Measurements from ENCODE around the gene ELF1.

ELF1 gene

GRCh38 chr13:41005704-41006103 is 13.4 kb downstream of the ELF1 start:
- DNase-seq, result no peak

GRCh38 chr13:41004875-41005693 is 14.0 kb downstream of the ELF1 start:
- no peak for DNase-seq

- no peak for DNase-seq
Observed at GRCh38 chr13:41002606-41003005, 16.5 kb downstream of the ELF1 start.

GRCh38 chr13:41001695-41002094 is 17.4 kb downstream of the ELF1 start:
- no peak for DNase-seq

GRCh38 chr13:40999416-40999815 is 19.7 kb downstream of the ELF1 start:
- no peak for DNase-seq

- DNase-seq, result no peak
Observed at GRCh38 chr13:40996426-40997092, 22.6 kb downstream of the ELF1 start.

- no peak for DNase-seq
Observed at GRCh38 chr13:40995997-40996396, 23.1 kb downstream of the ELF1 start.

- no peak for DNase-seq
Observed at GRCh38 chr13:40994581-40995230, 24.4 kb downstream of the ELF1 start.

- DNase-seq, result no peak
Observed at GRCh38 chr13:40993987-40994386, 25.1 kb downstream of the ELF1 start.

- peak; percentile 60 for DNase-seq
Observed at GRCh38 chr13:40992678-40993518, 26.2 kb downstream of the ELF1 start.

- peak; percentile 30 for DNase-seq
Observed at GRCh38 chr13:40987606-40988280, 31.4 kb downstream of the ELF1 start.

- no peak for DNase-seq
Observed at GRCh38 chr13:40986101-40986856, 32.8 kb downstream of the ELF1 start.

- DNase-seq, result no peak
Observed at GRCh38 chr13:40985381-40986100, 33.6 kb downstream of the ELF1 start.

- no peak for DNase-seq
Observed at GRCh38 chr13:40984668-40985366, 34.3 kb downstream of the ELF1 start.

GRCh38 chr13:40983725-40984667 is 35.1 kb downstream of the ELF1 start:
- no peak for DNase-seq

- DNase-seq, result no peak
Observed at GRCh38 chr13:40983259-40983658, 35.9 kb downstream of the ELF1 start.

- no peak for DNase-seq
Observed at GRCh38 chr13:40982772-40983171, 36.3 kb downstream of the ELF1 start.

GRCh38 chr13:40981949-40982348 is 37.2 kb downstream of the ELF1 start:
- no peak for DNase-seq

GRCh38 chr13:40981361-40981760 is 37.8 kb downstream of the ELF1 start:
- DNase-seq, result no peak

All from NCI-H1694 (cell line).